ENCODE results near the gene NAIP.
"Not testable (repeated sequence)": the region's sequence is repeated elsewhere in the genome, so short reads cannot be mapped to it uniquely, and the experiment has no call there.

The NAIP gene

GRCh38 chr5:71025289-71025953 lies at the start of gene NAIP:
TSS of gene NAIP (minus strand) at chr5:71025339. CDS start at chr5:71012915, 12,424 bp downstream.
- H3K27me3 Mint-ChIP-seq (ENCODE audit: low read depth); H3K9me3 Mint-ChIP-seq; H3K4me1 Mint-ChIP-seq; H3K36me3 Mint-ChIP-seq (ENCODE audit: low read depth); H3K27ac Mint-ChIP-seq; H3K4me3 Mint-ChIP-seq: not testable (repeated sequence)

- not testable (repeated sequence) for H3K36me3 Mint-ChIP-seq (ENCODE audit: low read depth); H3K9me3 Mint-ChIP-seq; H3K4me3 Mint-ChIP-seq; H3K4me1 Mint-ChIP-seq; H3K27ac Mint-ChIP-seq; H3K27me3 Mint-ChIP-seq (ENCODE audit: low read depth)
These were observed 42.3 kb upstream of the NAIP start, which contains the start of gene GTF2H2 for GRCh38 chr5:71067262-71067928. TSS of gene GTF2H2 (minus strand) at chr5:71067676. CDS start at chr5:71062763, 4,913 bp downstream.

- H3K4me1 Mint-ChIP-seq; H3K27ac Mint-ChIP-seq; H3K4me3 Mint-ChIP-seq; H3K36me3 Mint-ChIP-seq (ENCODE audit: low read depth); H3K27me3 Mint-ChIP-seq (ENCODE audit: low read depth); H3K9me3 Mint-ChIP-seq: not testable (repeated sequence)
These were observed 36.2 kb upstream of the NAIP start for GRCh38 chr5:71061322-71061721.

GRCh38 chr5:71059426-71059825 lies 34.3 kb upstream of the NAIP start:
- H3K27ac Mint-ChIP-seq; H3K9me3 Mint-ChIP-seq; H3K36me3 Mint-ChIP-seq (ENCODE audit: low read depth); H3K4me1 Mint-ChIP-seq; H3K27me3 Mint-ChIP-seq (ENCODE audit: low read depth); H3K4me3 Mint-ChIP-seq: not testable (repeated sequence)

- not testable (repeated sequence) for H3K4me3 Mint-ChIP-seq; H3K4me1 Mint-ChIP-seq; H3K9me3 Mint-ChIP-seq; H3K27ac Mint-ChIP-seq; H3K36me3 Mint-ChIP-seq (ENCODE audit: low read depth); H3K27me3 Mint-ChIP-seq (ENCODE audit: low read depth)
These were observed 19.7 kb upstream of the NAIP start for GRCh38 chr5:71044808-71045207.

GRCh38 chr5:71044128-71044527 lies 19.0 kb upstream of the NAIP start:
- H3K9me3 Mint-ChIP-seq; H3K27me3 Mint-ChIP-seq (ENCODE audit: low read depth); H3K4me1 Mint-ChIP-seq: not testable (repeated sequence)

GRCh38 chr5:71031046-71031776 lies 6.1 kb upstream of the NAIP start:
- not testable (repeated sequence) for H3K36me3 Mint-ChIP-seq (ENCODE audit: low read depth); H3K4me3 Mint-ChIP-seq; H3K9me3 Mint-ChIP-seq; H3K27ac Mint-ChIP-seq; H3K27me3 Mint-ChIP-seq (ENCODE audit: low read depth); H3K4me1 Mint-ChIP-seq

More at GRCh38 chr5:71044128-71044527, 19.0 kb upstream of the NAIP start:
- H3K27ac Mint-ChIP-seq; H3K36me3 Mint-ChIP-seq (ENCODE audit: low read depth); H3K4me3 Mint-ChIP-seq: not testable (repeated sequence)

GRCh38 chr5:71020643-71021042 lies 4.5 kb downstream of the NAIP start:
- not testable (repeated sequence) for H3K27me3 Mint-ChIP-seq (ENCODE audit: low read depth); H3K27ac Mint-ChIP-seq; H3K4me3 Mint-ChIP-seq; H3K9me3 Mint-ChIP-seq; H3K4me1 Mint-ChIP-seq; H3K36me3 Mint-ChIP-seq (ENCODE audit: low read depth)

GRCh38 chr5:71018376-71019005 lies 6.6 kb downstream of the NAIP start:
- not testable (repeated sequence) for H3K4me3 Mint-ChIP-seq

GRCh38 chr5:71014176-71014575 lies 11.0 kb downstream of the NAIP start:
- H3K27ac Mint-ChIP-seq: no peak overlapping the region
- no peaks in the 10 kb centered on the region for H3K9me3 Mint-ChIP-seq
- no peaks in the 10 kb centered on the region for H3K36me3 Mint-ChIP-seq (ENCODE audit: low read depth)
- H3K4me3 Mint-ChIP-seq: no peak overlapping the region
- no peak for TF ChIP-seq CTCF (IDR thresholded peaks at IDR 0.05; ENCODE audit: unreplicated experiment in 3 of 3)
- no peaks in the 10 kb centered on the region for H3K4me1 Mint-ChIP-seq
- H3K27me3 Mint-ChIP-seq (ENCODE audit: low read depth): no peaks in the 10 kb centered on the region

More at GRCh38 chr5:71018376-71019005, 6.6 kb downstream of the NAIP start:
- H3K27me3 Mint-ChIP-seq (ENCODE audit: low read depth); H3K9me3 Mint-ChIP-seq; H3K4me1 Mint-ChIP-seq; H3K27ac Mint-ChIP-seq; H3K36me3 Mint-ChIP-seq (ENCODE audit: low read depth): not testable (repeated sequence)

Measured in nephron (organoid).